Choroid plexus epithelial cell (primary cell): ENCODE measurements around the gene WDR83.
A peak's percentile ranks its signal among the peaks of the same experiment; 100 is the strongest.
"Not testable (repeated sequence)": the region's sequence is repeated elsewhere in the genome, so short reads cannot be mapped to it uniquely, and the experiment has no call there.

Experiments used
- DNase-seq: peaks from one replicate; pipeline ENCODE4 v3.0.0-alpha.2; 2010; ENCODE audit warnings: low read depth
- H3K4me3 ChIP-seq: 2 replicates; pipeline ENCODE4 v1.5.1; 2011; ENCODE audit warnings: low read depth, mild to moderate bottlenecking, control low read depth, low read length, moderate library complexity
- CTCF ChIP-seq: conservative IDR thresholded peaks from 2 replicates; pipeline ENCODE4 v1.5.1; 2011; ENCODE audit warnings: low read depth, mild to moderate bottlenecking, control low read depth, inconsistent platforms, low read length, moderate library complexity

Gene WDR83

GRCh38 chr19:12629215-12629614 lies 37.4 kb upstream of the WDR83 start:
- H3K4me3 ChIP-seq = no peak overlapping the region
- DNase-seq = no peak
- TF ChIP-seq CTCF = no peak

GRCh38 chr19:12636631-12637030 lies 30.0 kb upstream of the WDR83 start:
- no peak for DNase-seq
- TF ChIP-seq CTCF = no peak
- no peak overlapping the region for H3K4me3 ChIP-seq

GRCh38 chr19:12638611-12639182 lies 27.9 kb upstream of the WDR83 start:
- no peak overlapping the region for H3K4me3 ChIP-seq
- no peak for DNase-seq
- TF ChIP-seq CTCF = no peak

GRCh38 chr19:12639901-12640613 lies 26.6 kb upstream of the WDR83 start:
- peak; percentile 84 for TF ChIP-seq CTCF
- H3K4me3 ChIP-seq = peak overlapping the region; percentile 27
- peak; percentile 82 for DNase-seq

- DNase-seq = no peak
- H3K4me3 ChIP-seq = no peak overlapping the region
- no peak for TF ChIP-seq CTCF
These were observed 25.2 kb upstream of the WDR83 start for GRCh38 chr19:12641456-12641855.

GRCh38 chr19:12642506-12642905 lies 24.1 kb upstream of the WDR83 start:
- no peak overlapping the region for H3K4me3 ChIP-seq
- TF ChIP-seq CTCF = no peak
- DNase-seq = no peak

GRCh38 chr19:12643716-12644115 lies 22.9 kb upstream of the WDR83 start:
- not testable (repeated sequence) for H3K4me3 ChIP-seq, DNase-seq
